Measurements from ENCODE around the gene PGM1. TPM values are rescaled to one million over a fixed set of nuclear protein-coding genes. Genes with fewer than 3 reads are reported as not detected.

Gene PGM1
- total and polyA plus RNA-seq, 2 of the 4 experiments (the other 2 are of a cell fraction), result 42.6 to 94.5 TPM

GRCh38 chr1:63690966-63691700 lies 97.9 kb downstream of the PGM1 start:
- DNase-seq, result no peak
- no peaks in the 10 kb centered on the region for H3K79me1 ChIP-seq (ENCODE audit: low read depth in 1 of 2, low read length in 2 of 2)
- no TSS peak for BruUV-seq (replicated peaks)
- no peak for TF ChIP-seq SMC3 (IDR thresholded peaks at IDR 0.05; ENCODE audit: low read depth, low read length)
- no peak for TF ChIP-seq USF2 (IDR thresholded peaks at IDR 0.05; ENCODE audit: low read depth, low read length)
- no peak for TF ChIP-seq NFE2L2 (IDR thresholded peaks at IDR 0.05; ENCODE audit: low read depth, low read length)
- TF ChIP-seq ELK1 (IDR thresholded peaks at IDR 0.05; ENCODE audit: borderline replicate concordance, low read depth, low read length), result no peak
- no peak for TF ChIP-seq BHLHE40 (IDR thresholded peaks at IDR 0.05; ENCODE audit: low read depth, low read length)
- TF ChIP-seq MAFK (IDR thresholded peaks at IDR 0.05; ENCODE audit: low read depth, low read length), result no peak
- TF ChIP-seq CTCF (conservative IDR thresholded peaks at IDR 0.05; ENCODE audit: low read depth, low read length), result no peak
- TF ChIP-seq RFX5 (IDR thresholded peaks at IDR 0.05; ENCODE audit: low read depth, low read length), result no peak
- no peak for TF ChIP-seq RCOR1 (IDR thresholded peaks at IDR 0.05; ENCODE audit: insufficient replicate concordance, low read length)
- no peak for TF ChIP-seq CEBPB (IDR thresholded peaks at IDR 0.05; ENCODE audit: low read depth, low read length)
- H3K36me3 ChIP-seq (ENCODE audit: control insufficient read depth, insufficient read depth, low read length), result no peaks in the 10 kb centered on the region
- no peak overlapping the region for H3K14ac ChIP-seq (replicated peaks; ENCODE audit: low read depth, low read length)
- no peak overlapping the region for H3K4me3 ChIP-seq (ENCODE audit: insufficient read depth, low read depth, low read length)
- no peak overlapping the region for H4K91ac ChIP-seq (ENCODE audit: insufficient read depth, low read depth, low read length)
- H3K18ac ChIP-seq (ENCODE audit: low read depth, low read length), result no peak overlapping the region
- no peak overlapping the region for H4K8ac ChIP-seq (ENCODE audit: low read depth in 2 of 2, low read length in 2 of 2)
- ChIA-PET POLR2A (ENCODE audit: unreplicated experiment) (interaction anchor here (0.6 kb wide), 1 partner anchor 25 kb away, joined by 3 read pairs; no protein-coding TSS in a partner anchor), CTCF (interaction anchor here (0.6 to 2.6 kb wide), 29 partner anchors 9 to 555 kb away, joined by 3 to 41 read pairs (median 5); partner anchors contain the start of gene ROR1)
- intact Hi-C loops (cut with micrococcal nuclease) (loop anchor here (5.0 kb wide), 3 partner anchors 74 to 471 kb away; no protein-coding TSS in a partner anchor), dilution Hi-C loops (cut with HindIII; ENCODE audit: low sequenced_read_pairs, unreplicated experiment) (no loop called here), in situ Hi-C loops (cut with MboI; ENCODE audit: low sequenced_read_pairs) (no loop called here)
- no peaks in the 10 kb centered on the region for H3K9me3 ChIP-seq (ENCODE audit: control insufficient read depth, insufficient read depth, low read length)
- H3K27ac ChIP-seq (ENCODE audit: insufficient read depth, low read length), result no peak overlapping the region
- H4K5ac ChIP-seq (ENCODE audit: low read depth, low read length), result no peak overlapping the region
- 80% methylated on average over 1 of the region's 6 CpGs; no CpG with 5 or more reads in 1 of the 2 experiments for WGBS, 2 experiments (ENCODE audit: extremely low coverage in 2 of 2, insufficient read length in 1 of 2)
- ATAC-seq (ENCODE audit: low read depth), result no peak
- no peaks in the 10 kb centered on the region for H4K20me1 ChIP-seq (ENCODE audit: insufficient read depth, low read length)
- no peak overlapping the region for H2BK120ac ChIP-seq (ENCODE audit: low read depth, low read length)
- H2AK5ac ChIP-seq (ENCODE audit: low read depth, low read length), result no peak overlapping the region
- H2BK15ac ChIP-seq (ENCODE audit: low read depth, low read length), result no peak overlapping the region
- H2AFZ ChIP-seq (replicated peaks; ENCODE audit: low read length, poor library complexity), result no peak overlapping the region
- no peak overlapping the region for H2AK9ac ChIP-seq (replicated peaks; ENCODE audit: low read depth, low read length, poor library complexity)
- no peak overlapping the region for H2BK5ac ChIP-seq (ENCODE audit: low read depth, low read length, poor library complexity, severe bottlenecking)
- H3K9ac ChIP-seq (ENCODE audit: low read depth, low read length), result no peak overlapping the region
- H3K4me1 ChIP-seq (ENCODE audit: control insufficient read depth, insufficient read depth, low read length), result peaks cover 2% of the 10 kb centered on the region; the same call in 1 of the 2 replicates
- no peak overlapping the region for H3K4me2 ChIP-seq (ENCODE audit: low read depth, low read length)
- no peak overlapping the region for H2BK20ac ChIP-seq (ENCODE audit: low read depth, low read length)
- no peak overlapping the region for H3K56ac ChIP-seq (ENCODE audit: extremely low read depth, insufficient read depth, low read length)
- H3K27me3 ChIP-seq (ENCODE audit: control insufficient read depth, insufficient read depth, low read length), result no peaks in the 10 kb centered on the region; the same call in 1 of the 2 replicates
- no peaks in the 10 kb centered on the region for H3K9me1 ChIP-seq (ENCODE audit: insufficient read depth, low read length)
- no peak overlapping the region for H3K4ac ChIP-seq (ENCODE audit: low read depth, low read length)
- H3K23ac ChIP-seq (ENCODE audit: low read depth, low read length), result no peak overlapping the region

Data from IMR-90 (cell line).